ENCODE measurements around the gene GATAD2A.

GRCh38 chr19:19426216-19426615 is 20.7 kb downstream of the GATAD2A start:
- TF ChIP-seq POLR2A (IDR thresholded peaks at IDR 0.05; ENCODE audit: low read depth, low read length) = no peak
- TF ChIP-seq POLR2AphosphoS5 (IDR thresholded peaks at IDR 0.05; ENCODE audit: low read depth, low read length) = no peak
